Neutrophil (primary cell): ENCODE measurements around the gene NEAT1.
A peak's percentile ranks its signal among the peaks of the same experiment; 100 is the strongest.

Experiments
- H3K27ac ChIP-seq: fragments of 200-600 bp; sonication (generic); 2 replicates; pipeline ENCODE4 v1.5.1; 2016; ENCODE audit warnings: mild to moderate bottlenecking, moderate library complexity
- H3K27me3 ChIP-seq: fragments of 200-600 bp; sonication (generic); 2 replicates; pipeline ENCODE4 v1.6.0; 2016; ENCODE audit warnings: mild to moderate bottlenecking
- H3K36me3 ChIP-seq: fragments of 200-600 bp; sonication (generic); 2 replicates; pipeline ENCODE4 v1.5.1; 2017
- H3K4me1 ChIP-seq, 2 experiments: fragments of 200-600 bp in 1 of 2; sonication (generic) in 1 of 2; 1 replicate in 1 of 2; 2 replicates in 1 of 2; pipeline versions ENCODE4 v1.5.1 to v1.6.1; 2013 to 2016; ENCODE audit warnings: low read depth in 1 of 2, low read length in 1 of 2, mild to moderate bottlenecking in 1 of 2, moderate library complexity in 1 of 2; ENCODE audit not compliant: control insufficient read depth in 1 of 2, insufficient read depth in 1 of 2
- H3K4me3 ChIP-seq, 2 experiments: fragments of 200-600 bp in 1 of 2; sonication (generic) in 1 of 2; 1 replicate in 1 of 2; 2 replicates in 1 of 2; pipeline ENCODE4 v1.5.1; 2013 to 2016; ENCODE audit warnings: low read depth in 1 of 2, low read length in 1 of 2, mild to moderate bottlenecking in 1 of 2, moderate library complexity in 1 of 2
- H3K9me3 ChIP-seq: fragments of 200-600 bp; sonication (generic); 2 replicates; pipeline ENCODE4 v1.5.1; 2016
- CTCF ChIP-seq: fragments of 200-600 bp; sonication (generic); IDR thresholded peaks from 2 replicates; pipeline ENCODE4 v1.5.1; 2016; ENCODE audit warnings: antibody characterized with exemption

Gene NEAT1

GRCh38 chr11:65486570-65487466 is 64.2 kb downstream of the NEAT1 start:
- Histone ChIP-seq H3K4me3 (peak overlapping the region in 1 of 2 experiments; percentile 57), H3K9me3 (no peaks in the 10 kb centered on the region), H3K36me3 (no peaks in the 10 kb centered on the region), H3K27me3 (no peaks in the 10 kb centered on the region), H3K27ac (peak overlapping the region; percentile 96), H3K4me1 (peaks cover 40 to 43% of the 10 kb centered on the region in 2 experiments)
- TF ChIP-seq CTCF = no peak

- no peaks in the 10 kb centered on the region for H3K27me3 ChIP-seq
- H3K27ac ChIP-seq = peak overlapping the region; percentile 96
- TF ChIP-seq CTCF = peak; percentile 21
- H3K4me1 ChIP-seq = peaks cover 48 to 51% of the 10 kb centered on the region in 2 experiments
- H3K9me3 ChIP-seq = no peaks in the 10 kb centered on the region
- H3K36me3 ChIP-seq = no peaks in the 10 kb centered on the region
- peak overlapping the region; percentile 39 to 57 for H3K4me3 ChIP-seq
These were observed 65.1 kb downstream of the NEAT1 start for GRCh38 chr11:65487467-65488272.

- H3K27ac ChIP-seq = peak overlapping the region; percentile 96
- H3K36me3 ChIP-seq = no peaks in the 10 kb centered on the region
- no peaks in the 10 kb centered on the region for H3K27me3 ChIP-seq
- peak overlapping the region; percentile 39 to 57 for H3K4me3 ChIP-seq
- H3K4me1 ChIP-seq = peaks cover 56 to 59% of the 10 kb centered on the region in 2 experiments
- no peak for TF ChIP-seq CTCF
- H3K9me3 ChIP-seq = no peaks in the 10 kb centered on the region
These were observed 65.9 kb downstream of the NEAT1 start for GRCh38 chr11:65488273-65489034.

GRCh38 chr11:65489035-65489705 is 66.6 kb downstream of the NEAT1 start:
- Histone ChIP-seq H3K9me3 (no peaks in the 10 kb centered on the region), H3K4me1 (peaks cover 63 to 66% of the 10 kb centered on the region in 2 experiments), H3K27ac (peak overlapping the region; percentile 96), H3K36me3 (no peaks in the 10 kb centered on the region), H3K27me3 (no peaks in the 10 kb centered on the region), H3K4me3 (peak overlapping the region in 1 of 2 experiments; percentile 57)
- TF ChIP-seq CTCF = no peak
